ENCODE results near the gene SUPT7L. TPM values are rescaled to one million over a fixed set of nuclear protein-coding genes. Genes with fewer than 3 reads are reported as not detected.
"Not testable (repeated sequence)": the region's sequence is repeated elsewhere in the genome, so short reads cannot be mapped to it uniquely, and the experiment has no call there.

SUPT7L gene
- total RNA-seq, 1 donor from 2014 or later, result 37.0 TPM

- DNase-seq (ENCODE audit: low spot score); H3K27me3 Mint-ChIP-seq (ENCODE audit: low read depth); H3K27ac Mint-ChIP-seq; H3K9me3 Mint-ChIP-seq; H3K4me3 Mint-ChIP-seq (ENCODE audit: low read depth); intact Hi-C loops (cut with micrococcal nuclease): not testable (repeated sequence)
- Mint-ChIP-seq H3K4me1 (ENCODE audit: low read depth) (peaks cover 28% of the 10 kb centered on the region), H3K36me3 (ENCODE audit: low read depth) (peaks cover 51% of the 10 kb centered on the region)
Observed at GRCh38 chr2:27626921-27627320, 36.5 kb downstream of the SUPT7L start.

GRCh38 chr2:27626323-27626722 lies 37.1 kb downstream of the SUPT7L start:
- intact Hi-C loops (cut with micrococcal nuclease), result not testable (repeated sequence)
- peaks cover 28% of the 10 kb centered on the region for H3K4me1 Mint-ChIP-seq (ENCODE audit: low read depth)

GRCh38 chr2:27624943-27625342 lies 38.5 kb downstream of the SUPT7L start:
- Mint-ChIP-seq H3K36me3 (ENCODE audit: low read depth) (peaks cover 48% of the 10 kb centered on the region), H3K4me1 (ENCODE audit: low read depth) (peaks cover 18% of the 10 kb centered on the region), H3K27me3 (ENCODE audit: low read depth) (no peaks in the 10 kb centered on the region)

More at GRCh38 chr2:27626323-27626722, 37.1 kb downstream of the SUPT7L start:
- H3K27me3 Mint-ChIP-seq (ENCODE audit: low read depth); H3K4me3 Mint-ChIP-seq (ENCODE audit: low read depth); H3K9me3 Mint-ChIP-seq; DNase-seq (ENCODE audit: low spot score); H3K27ac Mint-ChIP-seq: not testable (repeated sequence)
- H3K36me3 Mint-ChIP-seq (ENCODE audit: low read depth), result peaks cover 51% of the 10 kb centered on the region

DNA sequence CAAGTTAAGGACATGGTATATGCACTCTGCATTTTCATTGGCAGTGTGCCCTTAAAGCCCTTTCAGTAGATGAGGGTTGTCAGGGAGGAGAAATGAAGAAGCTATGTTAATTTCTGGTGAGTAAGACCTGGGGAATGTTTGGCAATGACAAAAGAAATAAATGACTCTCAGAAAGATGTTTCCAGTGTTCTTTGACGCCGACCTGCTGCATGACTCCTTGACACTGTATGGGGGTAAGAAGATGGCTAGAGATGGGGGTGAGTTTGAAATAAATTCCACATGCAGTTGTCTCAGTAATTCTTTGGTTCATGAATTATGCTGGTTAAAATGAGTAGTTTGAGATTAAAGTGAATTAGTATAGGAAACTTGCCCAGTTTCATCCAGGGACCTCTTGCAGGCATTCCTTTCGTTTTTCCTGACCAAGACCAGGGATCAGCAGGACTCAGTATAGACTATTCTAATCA lies 40.5 kb downstream of the SUPT7L start:
- Mint-ChIP-seq H3K36me3 (ENCODE audit: low read depth) (peaks cover 56% of the 10 kb centered on the region), H3K27me3 (ENCODE audit: low read depth) (no peaks in the 10 kb centered on the region), H3K4me1 (ENCODE audit: low read depth) (peaks cover 15% of the 10 kb centered on the region), H3K27ac (no peak overlapping the region), H3K4me3 (ENCODE audit: low read depth) (no peak overlapping the region), H3K9me3 (no peaks in the 10 kb centered on the region)
- intact Hi-C loops (cut with micrococcal nuclease), result no loop called here
- DNase-seq (ENCODE audit: low spot score), result no peak

More at GRCh38 chr2:27624943-27625342, 38.5 kb downstream of the SUPT7L start:
- no peak for DNase-seq (ENCODE audit: low spot score)
- intact Hi-C loops (cut with micrococcal nuclease), result no loop called here
- Mint-ChIP-seq H3K9me3 (no peaks in the 10 kb centered on the region), H3K4me3 (ENCODE audit: low read depth) (no peak overlapping the region), H3K27ac (no peak overlapping the region)

DNA sequence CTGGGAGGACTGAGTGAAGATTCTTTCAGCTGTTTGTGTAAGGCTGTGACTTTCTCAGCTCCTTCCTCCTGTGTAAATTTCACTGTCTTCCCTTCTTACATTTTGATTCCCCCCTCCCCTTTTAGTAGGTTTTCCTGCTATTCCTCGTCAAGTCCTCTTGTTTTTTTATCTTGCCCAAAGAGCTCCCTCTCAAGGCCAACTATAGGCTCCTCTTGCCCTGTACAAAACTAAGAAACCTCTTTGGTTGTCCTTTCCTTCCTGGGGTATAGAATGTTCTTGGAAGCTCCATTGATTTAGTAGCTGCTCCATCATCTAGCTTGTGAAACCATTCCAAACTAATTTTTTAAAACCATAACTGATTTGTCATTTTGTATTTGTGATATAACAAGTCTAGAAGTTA lies 41.9 kb downstream of the SUPT7L start:
- H3K4me3 Mint-ChIP-seq (ENCODE audit: low read depth), result no peak overlapping the region
- peaks cover 66% of the 10 kb centered on the region for H3K36me3 Mint-ChIP-seq (ENCODE audit: low read depth)
- H3K27ac Mint-ChIP-seq, result no peak overlapping the region
- peaks cover 1% of the 10 kb centered on the region for H3K4me1 Mint-ChIP-seq (ENCODE audit: low read depth)
- H3K9me3 Mint-ChIP-seq, result no peaks in the 10 kb centered on the region
- H3K27me3 Mint-ChIP-seq (ENCODE audit: low read depth), result no peaks in the 10 kb centered on the region
- no peak for DNase-seq (ENCODE audit: low spot score)
- intact Hi-C loops (cut with micrococcal nuclease), result no loop called here

DNA sequence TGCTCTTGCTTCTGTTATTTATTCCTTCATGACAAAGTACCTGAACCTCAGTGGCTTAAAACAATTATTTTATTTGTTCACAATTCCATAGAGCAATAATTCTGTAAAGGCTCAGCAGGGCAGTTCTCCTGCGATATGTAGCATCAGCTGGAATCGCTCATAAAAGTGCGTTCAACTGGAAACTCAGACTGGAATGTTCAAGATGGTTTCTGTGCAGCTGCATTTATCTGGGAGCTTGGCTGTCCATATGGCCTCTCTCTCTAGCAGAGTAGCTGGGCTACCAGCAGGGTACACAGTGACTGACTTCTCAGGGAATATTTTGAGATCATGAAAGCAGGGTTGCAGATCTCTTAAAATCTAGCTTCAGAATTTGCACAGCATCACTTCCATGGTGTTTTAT lies 48.1 kb downstream of the SUPT7L start:
- no peak overlapping the region for H3K4me3 Mint-ChIP-seq (ENCODE audit: low read depth)
- no peaks in the 10 kb centered on the region for H3K9me3 Mint-ChIP-seq
- no peaks in the 10 kb centered on the region for H3K4me1 Mint-ChIP-seq (ENCODE audit: low read depth)
- H3K36me3 Mint-ChIP-seq (ENCODE audit: low read depth), result peaks cover 60% of the 10 kb centered on the region
- no peaks in the 10 kb centered on the region for H3K27me3 Mint-ChIP-seq (ENCODE audit: low read depth)
- intact Hi-C loops (cut with micrococcal nuclease), result no loop called here
- no peak for DNase-seq (ENCODE audit: low spot score)
- no peak overlapping the region for H3K27ac Mint-ChIP-seq

DNA sequence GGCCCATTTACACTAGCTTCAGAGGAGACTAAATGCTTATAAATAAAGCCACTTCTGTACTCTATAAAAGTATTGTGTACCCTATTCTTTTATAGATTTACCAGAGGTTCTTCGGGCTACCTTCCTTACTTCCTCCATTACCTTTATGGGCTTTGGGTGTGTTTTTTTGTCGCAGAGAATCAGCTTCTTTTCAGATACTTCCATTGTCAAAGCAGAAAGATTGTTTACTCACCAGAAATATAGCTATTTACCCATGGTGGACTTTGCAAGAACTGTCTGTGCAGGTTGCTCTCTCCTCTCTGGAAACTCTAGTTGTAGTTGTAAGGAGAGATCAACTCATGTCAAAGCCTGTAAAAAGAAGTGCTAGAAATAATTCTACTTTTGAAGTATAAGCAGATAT lies 49.4 kb downstream of the SUPT7L start:
- intact Hi-C loops (cut with micrococcal nuclease), result no loop called here
- no peak overlapping the region for H3K4me3 Mint-ChIP-seq (ENCODE audit: low read depth)
- H3K36me3 Mint-ChIP-seq (ENCODE audit: low read depth), result peaks cover 59% of the 10 kb centered on the region
- H3K4me1 Mint-ChIP-seq (ENCODE audit: low read depth), result no peaks in the 10 kb centered on the region
- H3K27me3 Mint-ChIP-seq (ENCODE audit: low read depth), result no peaks in the 10 kb centered on the region
- H3K9me3 Mint-ChIP-seq, result no peaks in the 10 kb centered on the region
- H3K27ac Mint-ChIP-seq, result no peak overlapping the region
- no peak for DNase-seq (ENCODE audit: low spot score)

DNA sequence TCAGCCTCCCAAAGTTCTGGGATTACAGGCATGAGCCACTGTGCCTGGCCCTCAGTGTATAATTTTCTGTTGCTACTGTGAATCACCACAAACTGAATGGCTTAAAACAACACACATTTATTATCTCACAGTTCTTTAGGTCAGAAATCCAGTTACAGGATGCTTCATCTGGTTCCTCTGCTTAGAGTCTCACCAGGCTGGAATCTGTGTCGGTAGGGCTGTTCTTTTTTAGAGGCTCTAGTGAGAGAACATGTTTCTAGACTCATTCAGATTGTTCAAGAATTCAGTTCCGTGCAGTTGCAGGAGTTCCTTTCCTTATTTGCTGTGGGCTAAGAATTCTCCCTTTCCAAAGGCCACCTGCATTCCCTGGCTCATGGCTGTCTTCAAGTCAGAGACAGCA lies 56.8 kb downstream of the SUPT7L start:
- DNase-seq (ENCODE audit: low spot score), result no peak
- intact Hi-C loops (cut with micrococcal nuclease), result no loop called here
- Mint-ChIP-seq H3K4me3 (ENCODE audit: low read depth) (no peak overlapping the region), H3K27me3 (ENCODE audit: low read depth) (no peaks in the 10 kb centered on the region), H3K4me1 (ENCODE audit: low read depth) (peaks cover 2% of the 10 kb centered on the region), H3K36me3 (ENCODE audit: low read depth) (peaks cover 72% of the 10 kb centered on the region), H3K9me3 (no peaks in the 10 kb centered on the region), H3K27ac (no peak overlapping the region)

Other genes with a start within 250 kb of the SUPT7L start
- gene NRBP1, start 235.0 kb downstream of the SUPT7L start, total RNA-seq, result 98.0 and 106 TPM in 2 replicates
- gene KRTCAP3, start 221.2 kb downstream of the SUPT7L start, total RNA-seq, result 6.2 and 7.5 TPM in 2 replicates
- 16.4 and 18.8 TPM in 2 replicates for gene IFT172, start 173.9 kb downstream of the SUPT7L start, total RNA-seq
- gene FNDC4, start 168.4 kb downstream of the SUPT7L start, total RNA-seq, result 0.18 and 0.30 TPM in 2 replicates
- gene GCKR, start 166.8 kb downstream of the SUPT7L start, total RNA-seq, result not detected in 2 replicates
- gene ZNF512, start 80.6 kb downstream of the SUPT7L start, total RNA-seq, result 23.9 and 25.1 TPM in 2 replicates
- gene CCDC121, start 34.6 kb downstream of the SUPT7L start, total RNA-seq, result 0.57 and 0.73 TPM in 2 replicates
- 54.3 and 55.9 TPM in 2 replicates for gene GPN1, start 34.6 kb downstream of the SUPT7L start, total RNA-seq
- 26.7 and 27.8 TPM in 2 replicates for gene SLC4A1AP, start 275 bp upstream of the SUPT7L start, total RNA-seq
- 57.7 and 58.9 TPM in 2 replicates for gene MRPL33, start 108.1 kb upstream of the SUPT7L start, total RNA-seq
- gene RBKS, start 226.8 kb upstream of the SUPT7L start, total RNA-seq, result 1.8 and 3.0 TPM in 2 replicates
- gene BABAM2, start 227.1 kb upstream of the SUPT7L start, total RNA-seq, result 49.0 and 54.5 TPM in 2 replicates

Data from activated T-helper 2 cell treated with anti-CD3 and anti-CD28 coated beads, Interferon-gamma antibody, Interleukin-2, Interleukin-4, amounts not matched to agents 10 μg/mL and 5 μg/mL and 100 μg/mL, durations not matched to agents 14 hours and 24 hours and 36 hours (primary cell).